HUES48 (cell line): ENCODE measurements around the gene RETSAT.
"Not testable (repeated sequence)": the region's sequence is repeated elsewhere in the genome, so short reads cannot be mapped to it uniquely, and the experiment has no call there.

ENCODE experiments used
- H3K27ac ChIP-seq: one replicate; pipeline ENCODE4 v1.7.0; 2013; ENCODE audit warnings: low read depth, low read length, inconsistent platforms
- H3K27me3 ChIP-seq: 2 replicates; pipeline ENCODE4 v1.6.1; 2013; ENCODE audit warnings: mild to moderate bottlenecking, low read length; ENCODE audit not compliant: control insufficient read depth, insufficient read depth
- H3K36me3 ChIP-seq: 2 replicates; pipeline ENCODE4 v1.6.1; 2013; ENCODE audit warnings: low read length; ENCODE audit not compliant: control insufficient read depth, insufficient read depth
- H3K4me1 ChIP-seq: 2 replicates; pipeline ENCODE4 v1.6.1; 2013; ENCODE audit warnings: mild to moderate bottlenecking, low read length; ENCODE audit not compliant: control insufficient read depth, insufficient read depth
- H3K4me3 ChIP-seq: 2 replicates; pipeline ENCODE4 v1.5.1; 2013; ENCODE audit warnings: mild to moderate bottlenecking, low read depth, low read length
- H3K9ac ChIP-seq: 2 replicates; pipeline ENCODE4 v1.6.1; 2013; ENCODE audit warnings: mild to moderate bottlenecking, low read depth, low read length, moderate library complexity
- H3K9me3 ChIP-seq: 2 replicates; pipeline ENCODE4 v1.6.1; 2013; ENCODE audit warnings: low read length; ENCODE audit not compliant: control insufficient read depth, insufficient read depth

RETSAT gene

DNA sequence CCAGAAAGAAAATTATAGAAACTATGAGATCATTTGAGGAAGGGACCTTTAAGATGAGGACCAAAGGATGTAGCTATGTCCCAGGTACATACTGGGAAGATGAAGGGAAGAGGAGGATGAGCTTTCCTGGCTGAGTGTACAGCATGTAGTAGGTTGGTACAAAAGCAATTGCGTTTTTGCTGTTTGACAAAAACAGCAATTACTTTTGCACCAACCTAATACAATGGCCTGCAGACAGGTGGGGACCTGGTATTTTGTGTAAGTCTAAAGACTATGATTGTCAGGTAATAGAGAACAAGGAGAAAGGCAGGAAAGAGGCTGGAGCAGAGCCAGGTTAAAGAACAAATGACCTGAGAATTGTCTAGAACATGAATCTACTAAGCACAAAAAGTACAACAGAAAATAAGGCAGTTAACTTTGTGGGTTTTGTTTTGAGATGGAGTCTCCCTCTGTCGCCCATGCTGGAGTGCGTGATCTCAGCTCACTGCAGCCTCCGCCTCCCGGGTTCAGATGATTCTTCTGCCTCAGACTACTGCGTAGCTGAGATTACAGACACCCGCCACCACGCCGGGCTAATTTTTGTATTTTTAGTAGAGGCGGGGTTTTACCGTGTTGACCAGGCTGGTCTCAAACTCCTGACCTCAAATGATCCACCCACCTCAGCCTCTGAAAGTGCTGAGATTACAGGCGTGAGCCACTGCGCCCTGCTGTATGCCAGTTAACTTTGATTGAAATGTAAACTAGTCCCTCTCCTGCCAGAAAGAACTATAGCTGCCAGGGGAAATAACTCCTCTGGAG is 23.3 kb downstream of the RETSAT start:
- H3K4me3 ChIP-seq = no peak overlapping the region
- no peaks in the 10 kb centered on the region for H3K27me3 ChIP-seq
- no peak overlapping the region for H3K9ac ChIP-seq
- H3K36me3 ChIP-seq = peaks cover 4% of the 10 kb centered on the region
- no peaks in the 10 kb centered on the region for H3K9me3 ChIP-seq
- no peak overlapping the region for H3K27ac ChIP-seq
- peaks cover 17% of the 10 kb centered on the region for H3K4me1 ChIP-seq

DNA sequence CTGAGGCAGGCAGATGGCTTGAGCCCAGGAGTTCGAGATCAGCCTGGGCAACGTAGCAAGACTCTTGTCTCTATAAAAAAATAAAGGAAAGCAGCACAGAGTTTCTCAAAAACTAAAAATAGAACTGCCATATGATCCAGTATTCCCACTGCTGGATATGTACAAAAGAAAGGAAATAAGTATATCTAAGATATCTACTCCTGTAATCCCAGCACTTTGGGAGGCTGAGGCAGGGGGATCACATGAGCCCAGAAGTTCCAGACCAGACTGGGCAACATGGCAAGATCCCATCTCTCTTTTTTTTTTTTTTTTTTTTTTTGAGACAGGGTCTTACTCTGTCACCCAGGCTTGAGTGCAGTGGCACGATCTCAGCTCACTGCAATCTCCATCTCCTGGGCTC is 24.6 kb downstream of the RETSAT start:
- H3K27me3 ChIP-seq, H3K4me3 ChIP-seq, H3K9ac ChIP-seq, H3K27ac ChIP-seq, H3K9me3 ChIP-seq: not testable (repeated sequence)
- Histone ChIP-seq H3K36me3 (peaks cover 17% of the 10 kb centered on the region), H3K4me1 (peaks cover 22% of the 10 kb centered on the region)

GRCh38 chr2:85329181-85329651 is 25.1 kb downstream of the RETSAT start:
- Histone ChIP-seq H3K9me3 (no peaks in the 10 kb centered on the region), H3K9ac (no peak overlapping the region), H3K36me3 (peaks cover 22% of the 10 kb centered on the region), H3K27me3 (no peaks in the 10 kb centered on the region), H3K27ac (no peak overlapping the region), H3K4me3 (no peak overlapping the region), H3K4me1 (peaks cover 22% of the 10 kb centered on the region)

GRCh38 chr2:85327822-85328617 is 26.3 kb downstream of the RETSAT start, which contains the start of gene TGOLN2:
Gene TGOLN2 (minus strand): TSS chr2:85327989. CDS start chr2:85327962, 27 bp downstream.
- H3K9ac ChIP-seq = peak within 1 kb of the TSS; percentile 98
- peak within 1 kb of the TSS; percentile 86 for H3K4me3 ChIP-seq
- H3K9me3 ChIP-seq = no peaks in the 10 kb centered on the region
- H3K4me1 ChIP-seq = peaks cover 22% of the 10 kb centered on the region
- H3K27me3 ChIP-seq = no peaks in the 10 kb centered on the region
- peak within 1 kb of the TSS; percentile 95 for H3K27ac ChIP-seq
- H3K36me3 ChIP-seq = peaks cover 33% of the 10 kb centered on the region

- H3K4me1 ChIP-seq = peaks cover 22% of the 10 kb centered on the region
- peaks cover 40% of the 10 kb centered on the region for H3K36me3 ChIP-seq
- H3K27me3 ChIP-seq = no peaks in the 10 kb centered on the region
- H3K9ac ChIP-seq = peak overlapping the region; percentile 98
- H3K4me3 ChIP-seq = peak overlapping the region; percentile 86
- H3K9me3 ChIP-seq = no peaks in the 10 kb centered on the region
- H3K27ac ChIP-seq = peak overlapping the region; percentile 51
Measured at GRCh38 chr2:85327160-85327821, 27.0 kb downstream of the RETSAT start.

GRCh38 chr2:85326406-85327159 is 27.7 kb downstream of the RETSAT start:
- Histone ChIP-seq H3K4me3 (peak overlapping the region; percentile 86), H3K27ac (no peak overlapping the region), H3K9me3 (no peaks in the 10 kb centered on the region), H3K4me1 (peaks cover 21% of the 10 kb centered on the region), H3K9ac (peak overlapping the region; percentile 57; the same call in 1 of the 2 replicates), H3K36me3 (peaks cover 47% of the 10 kb centered on the region), H3K27me3 (no peaks in the 10 kb centered on the region)

GRCh38 chr2:85325466-85325811 is 28.9 kb downstream of the RETSAT start:
- no peaks in the 10 kb centered on the region for H3K27me3 ChIP-seq
- no peak overlapping the region for H3K27ac ChIP-seq
- H3K9me3 ChIP-seq = no peaks in the 10 kb centered on the region
- H3K9ac ChIP-seq = no peak overlapping the region
- H3K36me3 ChIP-seq = peaks cover 59% of the 10 kb centered on the region
- H3K4me3 ChIP-seq = no peak overlapping the region
- H3K4me1 ChIP-seq = peaks cover 20% of the 10 kb centered on the region

DNA sequence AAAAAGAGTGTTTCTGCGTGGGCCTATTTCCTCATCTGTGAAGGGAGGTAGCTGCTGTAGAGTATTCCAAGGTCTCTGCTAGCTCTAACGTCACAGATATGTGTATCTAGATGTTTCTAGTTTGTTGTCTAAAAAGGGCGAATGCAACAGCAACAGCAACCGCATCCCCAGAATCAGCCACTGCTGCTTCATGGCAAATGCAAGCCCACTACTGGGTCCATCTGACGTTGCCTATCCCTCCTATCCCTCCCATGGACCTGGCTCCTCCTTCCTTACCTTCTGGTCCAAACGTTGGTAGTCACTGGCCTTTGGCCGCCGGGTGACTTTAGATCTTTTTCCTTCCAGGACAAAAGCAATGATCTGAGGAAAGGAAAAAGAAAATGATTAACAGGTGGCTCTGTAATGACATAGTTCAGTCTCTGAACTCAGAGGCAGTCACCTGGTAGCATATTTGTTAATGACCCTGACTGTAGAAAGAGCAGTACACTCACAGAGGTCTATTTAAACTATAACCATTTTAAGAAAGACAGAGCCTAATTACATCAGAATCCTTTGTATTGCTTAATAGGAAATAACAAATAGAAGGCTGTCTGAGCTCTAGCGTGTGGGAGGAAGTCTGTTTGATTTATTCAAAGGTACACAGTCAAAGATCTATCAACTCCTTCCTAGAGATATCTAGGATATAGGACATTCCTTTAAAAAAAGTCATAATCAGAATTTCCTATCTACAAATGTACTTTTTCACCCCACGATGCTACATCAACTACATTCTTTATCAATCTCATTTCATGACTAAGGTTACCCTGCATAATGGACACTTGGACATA is 29.5 kb downstream of the RETSAT start:
- no peak overlapping the region for H3K9ac ChIP-seq
- no peak overlapping the region for H3K4me3 ChIP-seq
- H3K27ac ChIP-seq = no peak overlapping the region
- no peaks in the 10 kb centered on the region for H3K9me3 ChIP-seq
- peaks cover 65% of the 10 kb centered on the region for H3K36me3 ChIP-seq
- H3K27me3 ChIP-seq = no peaks in the 10 kb centered on the region
- H3K4me1 ChIP-seq = peaks cover 20% of the 10 kb centered on the region

DNA sequence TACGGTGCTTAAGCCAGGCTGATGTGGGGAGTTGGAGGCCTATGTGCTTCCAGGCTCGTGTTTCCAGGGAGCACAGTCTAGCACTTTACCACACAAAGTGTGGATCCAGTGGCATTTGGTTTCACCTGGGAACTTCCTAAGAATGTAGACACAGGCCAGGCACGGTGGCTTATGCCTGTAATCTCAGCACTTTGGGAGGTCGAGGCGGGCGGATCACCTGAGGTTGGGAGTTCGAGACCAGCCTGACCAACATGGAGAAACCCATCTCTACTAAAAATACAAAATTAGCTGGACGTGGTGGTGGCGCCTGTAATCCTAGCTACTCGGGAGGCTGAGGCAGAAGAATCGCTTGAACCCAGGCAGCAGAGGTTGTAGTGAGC is 30.4 kb downstream of the RETSAT start:
- not testable (repeated sequence) for H3K9ac ChIP-seq, H3K27me3 ChIP-seq, H3K27ac ChIP-seq, H3K4me3 ChIP-seq, H3K9me3 ChIP-seq
- peaks cover 70% of the 10 kb centered on the region for H3K36me3 ChIP-seq
- peaks cover 20% of the 10 kb centered on the region for H3K4me1 ChIP-seq
